Activated T-helper 1 cell treated with anti-CD3 and anti-CD28 coated beads, Interleukin-12 subunit alpha, Interleukin-12 subunit beta, Interleukin-2, Interleukin-4 antibody, amounts not matched to agents 30 ng/mL and 10 ng/mL and 1 ng/mL, durations not matched to agents 14 hours and 24 hours and 36 hours (primary cell): ENCODE results near the gene CETP. TPM values are rescaled to one million over a fixed set of nuclear protein-coding genes. Genes with fewer than 3 reads are reported as not detected.

Experiments used
- DNase-seq: peaks from one replicate; pipeline ENCODE4 v3.0.0; 2021; ENCODE audit warnings: low spot score
- H3K27ac Mint-ChIP-seq: one replicate; pipeline ENCODE4 v1.8.0; 2021; ENCODE audit warnings: mild to moderate bottlenecking, mixed read lengths
- H3K27me3 Mint-ChIP-seq: one replicate; pipeline ENCODE4 v1.8.0; 2022; ENCODE audit warnings: mild to moderate bottlenecking, moderate library complexity, mixed read lengths; ENCODE audit not compliant: insufficient read depth
- H3K36me3 Mint-ChIP-seq: one replicate; pipeline ENCODE4 v1.8.0; 2021; ENCODE audit warnings: low read depth, mixed read lengths
- H3K4me1 Mint-ChIP-seq: one replicate; pipeline ENCODE4 v1.8.0; 2021; ENCODE audit warnings: low read depth, mixed read lengths
- H3K4me3 Mint-ChIP-seq: one replicate; pipeline ENCODE4 v1.8.0; 2021; ENCODE audit warnings: mild to moderate bottlenecking, moderate library complexity, mixed read lengths
- H3K9me3 Mint-ChIP-seq: one replicate; pipeline ENCODE4 v1.8.0; 2021; ENCODE audit warnings: mixed read lengths
- intact Hi-C: fragments of 100-400 bp; cut with micrococcal nuclease; formaldehyde crosslinking; loops from one replicate; pipeline ENCODE4 v1.15.1; 2024
- total RNA-seq: library from RNA; stranded (reverse); gene quantifications from 2 replicates; pipeline ENCODE4 v1.2.3, GENCODE V29; 2022

CETP gene
- total RNA-seq, 1 donor from 2014 or later = 0.23 TPM

DNA sequence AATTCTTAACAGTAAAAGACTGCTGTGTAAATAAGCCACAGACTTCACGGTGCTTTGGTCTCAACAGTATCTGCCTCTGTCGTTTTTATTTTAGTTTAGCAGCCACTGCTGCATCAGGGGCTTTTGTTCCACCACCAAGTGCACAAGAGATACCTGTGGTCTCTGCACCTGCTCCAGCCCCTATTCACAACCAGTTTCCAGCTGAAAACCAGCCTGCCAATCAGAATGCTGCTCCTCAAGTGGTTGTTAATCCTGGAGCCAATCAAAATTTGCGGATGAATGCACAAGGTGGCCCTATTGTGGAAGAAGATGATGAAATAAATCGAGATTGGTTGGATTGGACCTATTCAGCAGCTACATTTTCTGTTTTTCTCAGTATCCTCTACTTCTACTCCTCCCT, 21.9 kb upstream of the CETP start:
- no peak for DNase-seq
- intact Hi-C loops = loop anchor here (1.0 to 10.0 kb wide), 7 partner anchors 23 to 1185 kb away; partner anchors contain the start of genes CCDC102A, CFAP20, CIAPIN1 and COQ9
- Mint-ChIP-seq H3K4me1 (peaks cover 83% of the 10 kb centered on the region), H3K27me3 (no peaks in the 10 kb centered on the region), H3K4me3 (peak overlapping the region; percentile 85), H3K27ac (peak overlapping the region; percentile 97), H3K36me3 (peaks cover 84% of the 10 kb centered on the region), H3K9me3 (no peaks in the 10 kb centered on the region)

DNA sequence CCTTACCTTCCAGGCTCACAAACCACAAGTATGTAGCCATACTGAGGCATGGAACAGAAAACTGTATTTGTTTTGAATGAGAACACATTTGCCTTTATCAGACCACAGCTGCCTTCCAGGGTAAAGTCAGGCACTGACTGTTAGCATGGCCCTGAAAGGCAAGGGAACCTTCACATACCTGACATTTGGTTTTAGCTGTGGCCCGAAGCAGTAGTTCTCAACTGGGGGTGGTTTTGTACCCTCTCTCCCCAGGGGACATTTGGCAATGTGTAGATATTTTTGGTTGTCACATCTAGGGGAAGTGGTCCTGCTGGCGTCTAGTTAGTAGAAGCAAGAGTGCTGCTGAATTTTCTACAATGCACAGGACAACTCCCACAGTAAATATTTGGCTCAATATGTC, 20.7 kb upstream of the CETP start:
- Mint-ChIP-seq H3K9me3 (no peaks in the 10 kb centered on the region), H3K27me3 (no peaks in the 10 kb centered on the region), H3K27ac (no peak overlapping the region), H3K4me1 (peaks cover 78% of the 10 kb centered on the region), H3K4me3 (no peak overlapping the region), H3K36me3 (peaks cover 77% of the 10 kb centered on the region)
- intact Hi-C loops = no loop called here
- no peak for DNase-seq

DNA sequence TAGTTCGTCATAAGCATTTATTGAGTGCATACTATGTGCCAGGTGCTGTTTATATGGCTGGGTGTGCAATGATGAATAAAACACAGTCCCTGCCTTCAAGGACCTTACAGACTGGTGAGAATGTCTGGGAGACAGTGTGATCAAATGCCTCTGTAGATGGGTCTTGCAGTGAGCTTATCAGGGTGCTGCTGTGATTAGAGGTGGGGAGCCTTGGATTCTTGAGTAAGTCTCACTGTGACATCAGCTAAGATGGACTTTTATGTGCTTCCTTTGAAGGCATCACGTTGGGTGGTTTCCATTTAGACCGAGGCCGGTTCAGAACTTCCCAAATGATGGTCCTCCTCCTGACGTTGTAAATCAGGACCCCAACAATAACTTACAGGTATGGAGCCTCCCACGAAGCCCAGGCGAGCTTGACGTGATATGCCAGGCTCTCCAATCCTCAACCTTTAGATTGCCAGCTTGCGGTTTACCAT, 19.9 kb upstream of the CETP start:
- H3K36me3 Mint-ChIP-seq = peaks cover 73% of the 10 kb centered on the region
- H3K27ac Mint-ChIP-seq = peak overlapping the region; percentile 66
- no peak for DNase-seq
- no peaks in the 10 kb centered on the region for H3K9me3 Mint-ChIP-seq
- intact Hi-C loops = no loop called here
- no peak overlapping the region for H3K4me3 Mint-ChIP-seq
- H3K4me1 Mint-ChIP-seq = peaks cover 74% of the 10 kb centered on the region
- H3K27me3 Mint-ChIP-seq = no peaks in the 10 kb centered on the region

DNA sequence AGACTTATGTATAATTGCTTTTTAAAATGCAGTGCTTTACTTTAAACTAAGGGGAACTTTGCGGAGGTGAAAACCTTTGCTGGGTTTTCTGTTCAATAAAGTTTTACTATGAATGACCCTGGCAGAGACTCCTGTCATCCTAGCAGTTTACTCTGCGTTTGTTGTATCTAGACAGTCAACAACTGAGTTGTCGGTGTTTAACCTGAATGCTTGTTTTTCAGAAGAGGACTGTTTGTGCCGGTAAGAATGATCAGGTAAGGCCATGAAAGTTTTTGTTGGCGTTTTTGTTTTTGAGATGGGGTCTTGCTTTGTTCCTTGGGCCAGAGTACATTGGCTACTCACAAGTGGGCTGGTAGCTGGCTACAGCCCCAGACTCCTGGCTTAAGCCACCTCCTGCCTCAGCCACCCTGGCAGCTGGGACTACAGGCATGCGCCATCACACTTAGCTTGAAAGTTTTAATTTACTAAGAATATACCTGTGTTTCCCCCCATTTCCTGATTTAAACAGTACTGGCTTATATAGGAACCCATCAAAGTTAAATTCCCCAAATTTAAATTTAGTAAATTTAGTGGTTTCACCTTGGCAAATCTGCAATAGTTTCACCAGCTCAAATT, 17.9 kb upstream of the CETP start:
- H3K27me3 Mint-ChIP-seq = no peaks in the 10 kb centered on the region
- H3K27ac Mint-ChIP-seq = peak overlapping the region; percentile 88
- H3K9me3 Mint-ChIP-seq = no peaks in the 10 kb centered on the region
- peaks cover 59% of the 10 kb centered on the region for H3K4me1 Mint-ChIP-seq
- H3K36me3 Mint-ChIP-seq = peaks cover 58% of the 10 kb centered on the region
- intact Hi-C loops = loop anchor here (2.0 kb wide), 3 partner anchors 13 to 83 kb away; no protein-coding TSS in a partner anchor
- no peak overlapping the region for H3K4me3 Mint-ChIP-seq
- DNase-seq = no peak

DNA sequence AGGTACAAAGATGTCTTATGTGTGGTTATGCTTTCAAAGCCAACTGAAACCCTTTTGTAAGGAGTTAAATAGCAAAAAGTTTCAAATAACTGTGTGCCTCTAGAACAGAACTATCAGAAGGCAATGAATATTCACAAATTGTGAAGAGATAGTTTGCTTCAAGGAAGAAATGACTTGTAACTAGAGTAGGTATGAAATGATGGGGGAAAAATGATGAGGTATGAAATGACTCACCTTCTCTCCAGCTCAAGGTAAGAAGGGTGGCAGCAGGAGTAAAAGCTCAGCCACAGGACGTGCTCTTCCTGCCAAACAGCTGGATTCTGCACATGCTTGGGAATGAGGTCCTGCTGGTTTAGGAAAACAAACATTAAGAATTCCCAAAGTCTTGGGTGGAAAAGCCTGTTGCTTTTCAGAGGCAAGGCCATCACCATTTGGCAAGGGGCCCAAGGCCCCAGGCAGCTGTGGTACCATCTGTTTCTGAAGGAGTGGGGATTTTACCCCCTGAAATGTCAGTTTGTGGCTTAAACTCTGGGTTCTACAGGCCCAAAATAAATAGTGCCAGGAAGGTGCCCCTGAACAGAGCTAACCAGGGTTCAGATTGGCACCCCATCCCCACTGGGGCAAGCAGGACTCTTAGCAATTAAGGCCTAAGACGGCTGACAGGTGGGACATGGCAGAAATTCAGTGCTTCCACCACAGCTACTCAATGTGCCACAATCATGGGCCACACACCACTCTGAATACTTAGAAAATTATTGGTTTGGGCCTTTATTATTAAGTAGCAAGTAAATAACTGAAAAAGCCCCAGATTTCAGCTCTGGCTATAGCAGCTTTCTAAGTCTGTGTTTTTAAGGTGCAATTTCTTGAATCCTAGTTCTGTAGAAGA, 16.6 kb upstream of the CETP start:
- DNase-seq = no peak
- H3K27ac Mint-ChIP-seq = peak overlapping the region; percentile 88
- intact Hi-C loops = loop anchor here (1.0 to 2.0 kb wide), 7 partner anchors 8 to 97 kb away; no protein-coding TSS in a partner anchor
- peaks cover 50% of the 10 kb centered on the region for H3K4me1 Mint-ChIP-seq
- H3K36me3 Mint-ChIP-seq = peaks cover 48% of the 10 kb centered on the region
- H3K9me3 Mint-ChIP-seq = no peaks in the 10 kb centered on the region
- no peaks in the 10 kb centered on the region for H3K27me3 Mint-ChIP-seq
- peak overlapping the region; percentile 12 for H3K4me3 Mint-ChIP-seq

DNA sequence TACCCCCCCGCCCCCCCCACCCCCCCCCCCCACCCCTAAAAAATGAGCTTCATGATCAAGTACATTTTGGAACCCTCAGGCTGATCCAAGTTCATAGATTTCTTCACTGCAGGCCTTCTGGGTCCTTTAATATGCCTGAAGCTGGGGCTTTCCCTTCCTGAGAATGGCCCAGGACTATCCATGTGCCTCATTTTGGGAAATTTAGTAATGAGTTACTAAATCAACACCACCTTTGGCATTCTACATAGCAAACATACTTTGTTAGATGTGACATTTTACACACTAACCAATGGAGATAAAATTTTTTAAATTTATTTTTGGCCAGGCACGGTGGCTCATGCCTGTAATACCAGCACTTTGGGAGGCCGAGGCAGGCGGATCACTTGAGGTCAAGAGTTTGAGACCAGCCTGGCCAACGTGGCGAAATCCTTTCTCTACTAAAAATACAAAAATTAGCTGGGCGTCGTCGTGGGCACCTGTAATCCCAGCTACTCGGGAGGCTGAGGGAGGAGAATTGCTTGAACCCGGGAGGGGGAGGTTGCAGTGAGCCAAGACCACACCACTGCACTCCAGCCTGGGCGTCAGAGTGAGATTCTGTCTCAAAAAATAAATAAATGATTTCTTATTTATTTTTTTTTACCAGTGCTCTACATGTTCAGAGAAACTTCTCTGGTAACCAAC, 15.8 kb upstream of the CETP start:
- no peaks in the 10 kb centered on the region for H3K27me3 Mint-ChIP-seq
- no peaks in the 10 kb centered on the region for H3K9me3 Mint-ChIP-seq
- H3K36me3 Mint-ChIP-seq = peaks cover 43% of the 10 kb centered on the region
- peak overlapping the region; percentile 34 for H3K27ac Mint-ChIP-seq
- no peak overlapping the region for H3K4me3 Mint-ChIP-seq
- intact Hi-C loops = loop anchor here (1.0 to 2.0 kb wide), 7 partner anchors 9 to 96 kb away; no protein-coding TSS in a partner anchor
- no peak for DNase-seq
- H3K4me1 Mint-ChIP-seq = peaks cover 55% of the 10 kb centered on the region

DNA sequence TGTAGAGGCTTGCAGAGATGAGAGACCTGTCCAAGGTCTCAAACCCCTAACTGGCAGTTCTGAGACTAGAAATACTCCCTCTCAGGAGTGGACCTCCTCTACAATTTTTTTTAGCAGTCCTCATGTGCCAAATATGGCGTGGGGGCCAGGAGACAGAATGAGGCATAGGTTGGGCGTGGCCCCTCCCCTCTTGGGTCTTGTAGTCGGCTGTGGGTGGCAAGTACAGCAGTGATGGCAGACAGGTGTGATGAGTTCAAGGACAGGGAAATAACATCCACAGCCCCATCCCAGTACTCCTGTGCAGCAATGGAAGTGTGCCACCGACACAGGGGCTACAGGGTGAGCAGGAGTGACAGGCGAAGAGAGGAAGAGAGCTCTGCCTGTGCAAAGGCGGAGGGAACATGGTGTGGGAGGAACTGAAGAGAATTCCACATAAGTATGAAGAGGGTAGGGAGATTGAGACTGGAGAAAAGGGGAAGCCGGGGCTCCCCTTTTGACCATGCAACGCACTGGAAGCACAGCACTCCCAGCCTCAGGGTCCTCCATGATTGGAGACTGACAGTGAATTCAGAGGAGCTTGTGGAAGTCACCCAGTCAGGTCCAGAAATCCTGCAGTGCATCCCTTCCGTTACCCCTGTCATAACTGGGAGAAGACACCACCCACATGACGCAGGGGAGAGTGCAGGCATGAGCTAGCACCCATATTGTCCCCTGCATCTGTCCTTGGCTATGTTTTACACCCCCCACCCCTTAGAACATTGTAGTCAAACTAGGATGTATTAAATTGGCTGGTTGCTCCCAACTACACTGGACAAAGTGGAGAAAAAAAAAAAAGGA, 14.8 kb upstream of the CETP start:
- H3K4me1 Mint-ChIP-seq = peaks cover 58% of the 10 kb centered on the region
- H3K9me3 Mint-ChIP-seq = no peaks in the 10 kb centered on the region
- DNase-seq = no peak
- intact Hi-C loops = no loop called here
- H3K27ac Mint-ChIP-seq = peak overlapping the region; percentile 61
- no peaks in the 10 kb centered on the region for H3K27me3 Mint-ChIP-seq
- peaks cover 36% of the 10 kb centered on the region for H3K36me3 Mint-ChIP-seq
- H3K4me3 Mint-ChIP-seq = no peak overlapping the region

DNA sequence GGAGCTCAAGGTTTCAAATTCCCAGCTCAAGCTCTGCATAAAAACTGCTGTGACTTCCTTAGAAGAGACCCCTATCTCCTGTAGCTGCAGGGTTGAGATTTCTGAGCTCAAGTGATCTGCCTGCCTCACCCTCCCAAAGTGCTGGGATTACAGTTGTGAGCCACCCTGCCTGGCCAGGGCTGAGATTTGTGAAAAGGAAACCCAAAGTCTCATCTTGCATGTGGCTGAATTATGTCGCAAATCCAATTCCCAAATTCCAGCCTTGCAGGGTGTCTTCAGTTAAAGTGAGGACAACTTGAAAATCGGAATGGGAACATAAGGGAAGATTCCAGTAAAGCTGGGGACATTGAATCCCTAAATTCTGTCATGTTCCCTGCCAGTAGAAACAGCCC, 14.2 kb upstream of the CETP start:
- no peak for DNase-seq
- Mint-ChIP-seq H3K36me3 (peaks cover 35% of the 10 kb centered on the region), H3K9me3 (no peaks in the 10 kb centered on the region), H3K27me3 (no peaks in the 10 kb centered on the region), H3K4me1 (peaks cover 55% of the 10 kb centered on the region), H3K4me3 (no peak overlapping the region), H3K27ac (no peak overlapping the region)
- intact Hi-C loops = no loop called here

DNA sequence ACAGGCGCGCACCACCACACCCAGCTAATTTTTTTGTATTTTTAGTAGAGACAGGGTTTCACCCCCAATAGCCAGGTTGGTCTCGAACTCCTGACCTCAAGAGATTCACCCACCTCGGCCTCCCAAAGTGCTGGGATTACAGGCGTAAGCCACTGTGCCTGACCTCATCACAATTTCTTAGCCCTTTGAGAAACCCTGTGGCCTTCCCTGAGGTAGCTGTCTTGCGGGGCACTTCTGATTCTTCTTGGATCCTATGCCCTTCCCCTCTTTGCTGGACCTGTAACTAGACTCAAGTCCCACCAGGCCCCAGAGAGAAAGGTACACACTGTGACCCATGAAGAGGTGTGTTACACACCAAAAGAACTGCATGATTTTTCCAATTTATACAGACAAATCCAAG, 13.5 kb upstream of the CETP start:
- Mint-ChIP-seq H3K27ac (peak overlapping the region; percentile 61), H3K4me1 (peaks cover 48% of the 10 kb centered on the region)
- intact Hi-C loops = no loop called here

DNA sequence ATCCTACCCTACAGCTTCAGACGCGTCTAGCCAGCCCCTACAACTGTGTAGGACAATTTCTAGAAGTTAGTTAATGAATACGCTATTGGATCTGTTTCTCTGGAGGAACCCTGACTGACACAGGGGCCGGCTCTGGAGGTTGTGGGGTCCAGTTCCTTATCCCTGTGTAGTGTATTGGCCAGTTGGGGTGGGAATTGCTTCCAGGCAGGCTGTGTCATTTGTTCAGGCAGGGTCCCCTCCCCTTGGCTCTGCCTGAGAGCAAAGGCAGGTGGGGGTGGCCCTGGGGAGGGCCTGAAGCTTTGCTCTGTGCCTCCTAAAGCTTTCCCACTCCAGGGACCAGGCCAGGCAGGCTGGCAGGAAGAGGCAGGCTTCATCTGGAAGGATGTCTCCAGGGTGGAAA, 11.7 kb upstream of the CETP start:
- DNase-seq = no peak
- no peak overlapping the region for H3K4me3 Mint-ChIP-seq

More for the DNA sequence above, 13.5 kb upstream of the CETP start:
- DNase-seq = no peak
- no peaks in the 10 kb centered on the region for H3K9me3 Mint-ChIP-seq
- H3K4me3 Mint-ChIP-seq = no peak overlapping the region
- no peaks in the 10 kb centered on the region for H3K27me3 Mint-ChIP-seq
- H3K36me3 Mint-ChIP-seq = peaks cover 29% of the 10 kb centered on the region

DNA sequence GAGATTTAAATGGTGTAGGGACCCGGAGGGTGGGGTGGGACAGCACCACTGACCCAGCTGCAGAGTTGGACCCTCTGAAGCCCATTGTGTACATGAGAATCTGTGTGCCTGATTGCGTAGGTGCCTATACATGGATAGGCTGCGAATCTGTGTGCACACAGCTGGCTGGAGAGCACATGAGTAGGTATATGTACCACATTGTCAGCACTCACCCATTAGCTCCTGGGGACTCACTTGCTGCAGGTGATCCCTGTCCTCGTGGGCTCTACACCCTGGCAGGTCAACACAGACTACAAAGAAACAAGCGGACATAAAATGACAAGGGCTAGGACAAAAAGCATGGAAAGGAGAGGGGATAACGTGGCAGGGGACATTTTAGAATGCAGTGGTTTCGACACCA, 11.3 kb upstream of the CETP start:
- H3K4me3 Mint-ChIP-seq = no peak overlapping the region
- no peaks in the 10 kb centered on the region for H3K9me3 Mint-ChIP-seq
- no peak for DNase-seq
- intact Hi-C loops = loop anchor here (5.0 kb wide), 2 partner anchors 53 to 158 kb away; no protein-coding TSS in a partner anchor
- no peaks in the 10 kb centered on the region for H3K27me3 Mint-ChIP-seq
- H3K27ac Mint-ChIP-seq = peak overlapping the region; percentile 65
- H3K36me3 Mint-ChIP-seq = peaks cover 11% of the 10 kb centered on the region
- peaks cover 26% of the 10 kb centered on the region for H3K4me1 Mint-ChIP-seq

More for the DNA sequence above, 11.7 kb upstream of the CETP start:
- Mint-ChIP-seq H3K27ac (no peak overlapping the region), H3K27me3 (no peaks in the 10 kb centered on the region), H3K4me1 (peaks cover 30% of the 10 kb centered on the region), H3K9me3 (no peaks in the 10 kb centered on the region), H3K36me3 (peaks cover 11% of the 10 kb centered on the region)
- intact Hi-C loops = loop anchor here (5.0 kb wide), 2 partner anchors 53 to 158 kb away; no protein-coding TSS in a partner anchor
